Measurements from ENCODE around the gene SERPINE3.

Gene SERPINE3

GRCh38 chr13:51339354-51339753 is at the start of gene SERPINE3:
Gene SERPINE3 (plus strand): TSS chr13:51339691. CDS start chr13:51341092, 1,401 bp downstream.
- no peak for DNase-seq (ENCODE audit: low spot score)

GRCh38 chr13:51291341-51291740 is 48.1 kb upstream of the SERPINE3 start:
- no peak for DNase-seq (ENCODE audit: low spot score)

DNA sequence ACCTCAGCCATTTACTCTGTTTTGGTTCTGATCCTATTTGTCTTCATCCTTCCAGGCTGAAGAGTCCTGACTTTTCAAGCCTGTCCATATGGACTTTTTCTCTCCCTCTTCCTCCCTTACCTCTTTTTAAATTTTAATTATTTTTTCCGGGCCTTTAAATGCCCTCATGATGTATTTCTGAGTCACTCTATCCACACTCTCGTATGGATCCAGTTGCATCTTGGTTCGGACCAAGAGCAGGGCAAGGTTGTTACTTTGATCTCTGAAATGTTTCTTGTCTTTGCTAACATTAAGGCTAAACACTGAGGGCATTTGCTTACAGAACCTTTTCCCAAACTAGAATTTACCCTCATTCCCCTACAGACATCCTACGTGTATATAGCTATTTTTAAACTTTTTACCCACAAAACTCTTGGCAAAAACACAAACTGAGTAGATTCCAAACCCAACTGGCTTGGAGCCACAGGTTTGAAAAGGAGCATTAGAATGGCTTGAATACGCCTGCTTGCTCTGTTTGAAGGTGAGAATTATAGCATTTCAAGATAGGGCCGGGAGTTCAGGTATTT is 47.4 kb upstream of the SERPINE3 start:
- DNase-seq (ENCODE audit: low spot score) = no peak

DNA sequence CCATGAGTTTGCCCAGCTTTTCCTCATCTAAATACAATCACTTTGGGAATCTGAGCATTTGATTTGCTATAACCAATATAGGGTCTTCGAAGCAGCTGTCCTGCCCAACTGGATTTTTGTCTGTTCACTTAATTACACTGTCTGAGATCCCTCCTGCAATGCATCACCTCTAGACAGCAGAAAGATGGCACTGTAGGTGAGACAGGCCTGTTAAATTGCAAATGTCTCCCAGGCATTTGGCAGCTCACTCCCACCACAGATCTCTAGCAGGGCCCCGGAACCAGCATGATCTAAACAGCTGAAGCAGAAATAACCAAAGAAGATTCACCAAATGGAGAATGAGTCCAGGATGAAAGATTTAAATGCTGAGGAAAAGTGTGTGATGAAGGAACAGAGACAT is 41.9 kb upstream of the SERPINE3 start:
- DNase-seq (ENCODE audit: low spot score) = no peak

- DNase-seq (ENCODE audit: low spot score) = no peak
These were observed 40.7 kb upstream of the SERPINE3 start for GRCh38 chr13:51298812-51299211.

DNA sequence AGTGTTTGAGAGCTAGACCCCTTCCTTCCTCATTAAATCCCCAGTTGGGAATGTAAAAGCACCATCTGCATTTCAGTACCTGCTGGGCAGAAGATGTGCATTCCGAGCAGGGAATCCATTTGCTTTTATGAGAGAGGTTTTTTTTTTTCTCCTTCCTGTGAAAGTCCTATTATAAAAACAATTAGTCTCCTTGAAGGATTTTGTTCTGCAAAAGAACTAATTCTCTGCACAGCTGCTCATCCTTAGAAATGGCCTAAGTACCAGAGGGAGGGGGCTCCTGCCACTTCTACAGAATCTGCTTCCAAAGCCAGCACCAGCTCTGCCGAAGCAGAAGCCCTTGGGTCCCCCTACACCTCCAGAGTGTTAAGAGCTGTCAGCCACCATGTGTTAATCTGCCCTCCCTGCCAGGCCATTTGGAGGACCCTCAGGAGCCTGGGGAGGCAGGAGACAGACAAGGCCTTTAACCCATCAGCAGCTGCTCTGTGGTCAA is 36.4 kb upstream of the SERPINE3 start:
- no peak for DNase-seq (ENCODE audit: low spot score)

- no peak for DNase-seq (ENCODE audit: low spot score)
These were observed 35.6 kb upstream of the SERPINE3 start for GRCh38 chr13:51303882-51304281.

DNA sequence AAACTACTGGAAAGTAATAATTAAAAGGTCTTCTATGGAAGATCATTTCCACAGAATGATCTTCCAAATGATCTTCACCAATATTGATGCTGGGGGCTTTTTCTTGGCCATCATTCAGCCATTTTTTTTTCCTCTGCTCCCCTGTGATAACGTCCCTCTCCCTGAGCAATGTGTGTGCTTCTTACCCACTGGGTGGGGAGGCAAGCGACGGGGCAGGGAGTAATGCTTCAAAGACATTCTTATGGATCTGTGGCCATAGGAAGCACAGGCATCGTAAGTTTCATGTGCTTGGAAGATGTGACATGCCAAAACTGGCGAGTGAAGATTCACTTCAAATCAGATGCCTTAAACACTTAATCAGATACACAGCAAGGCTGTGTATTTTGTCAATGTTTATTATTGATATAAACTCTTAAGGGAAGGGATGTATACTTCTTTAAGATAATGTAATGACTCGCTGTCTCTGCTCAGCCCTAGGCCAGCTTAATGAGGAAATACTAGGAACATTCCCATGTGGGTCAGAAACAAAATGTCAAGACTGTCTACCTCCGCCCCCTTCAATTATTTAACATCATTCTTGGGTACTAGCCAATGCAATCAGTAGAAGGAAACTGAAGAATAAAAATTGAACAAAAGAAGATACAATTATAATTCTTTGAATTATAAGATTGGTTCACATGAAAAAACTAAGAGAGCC is 34.1 kb upstream of the SERPINE3 start:
- DNase-seq (ENCODE audit: low spot score) = no peak

DNA sequence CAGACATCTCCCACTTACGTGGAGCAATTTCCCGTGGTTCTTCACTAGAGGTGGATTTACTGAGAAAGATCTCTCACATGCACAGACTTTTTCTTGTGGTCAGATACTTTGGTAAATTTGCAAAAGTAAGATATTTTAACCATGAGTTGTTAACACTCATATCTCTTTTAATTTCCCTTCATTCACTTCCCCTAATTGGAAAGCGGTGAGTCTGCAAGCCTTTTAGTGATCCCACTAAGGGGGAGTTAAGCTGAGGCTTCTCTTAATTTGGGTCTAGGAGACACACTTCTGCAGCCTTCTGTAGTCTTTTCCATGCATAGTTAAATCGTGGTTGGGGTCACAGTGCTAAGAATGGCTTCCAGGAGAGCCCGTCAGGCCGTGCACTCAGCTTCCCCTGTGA is 30.7 kb upstream of the SERPINE3 start:
- no peak for DNase-seq (ENCODE audit: low spot score)

DNA sequence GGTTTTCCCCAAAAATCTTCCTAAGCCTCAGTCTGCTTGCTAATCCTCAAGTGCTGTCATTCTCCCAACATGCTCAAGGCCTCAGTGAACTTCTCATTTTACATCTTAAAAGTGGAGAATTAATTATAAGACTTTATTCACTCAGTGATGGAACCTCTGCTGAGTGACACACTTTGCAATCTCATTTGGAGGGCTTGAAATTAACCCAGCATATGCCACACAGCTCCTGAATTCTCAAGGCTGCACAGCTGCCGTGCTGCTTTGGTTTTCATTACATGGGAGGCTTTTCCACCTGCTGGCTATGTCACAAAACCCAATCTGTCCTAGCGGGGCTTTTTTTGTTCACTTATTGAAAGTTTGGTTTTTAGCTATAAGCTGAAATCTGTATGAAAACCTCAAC is 28.3 kb upstream of the SERPINE3 start:
- no peak for DNase-seq (ENCODE audit: low spot score)

GRCh38 chr13:51311957-51312520 is 27.5 kb upstream of the SERPINE3 start:
- peak; percentile 36 for DNase-seq (ENCODE audit: low spot score)

DNA sequence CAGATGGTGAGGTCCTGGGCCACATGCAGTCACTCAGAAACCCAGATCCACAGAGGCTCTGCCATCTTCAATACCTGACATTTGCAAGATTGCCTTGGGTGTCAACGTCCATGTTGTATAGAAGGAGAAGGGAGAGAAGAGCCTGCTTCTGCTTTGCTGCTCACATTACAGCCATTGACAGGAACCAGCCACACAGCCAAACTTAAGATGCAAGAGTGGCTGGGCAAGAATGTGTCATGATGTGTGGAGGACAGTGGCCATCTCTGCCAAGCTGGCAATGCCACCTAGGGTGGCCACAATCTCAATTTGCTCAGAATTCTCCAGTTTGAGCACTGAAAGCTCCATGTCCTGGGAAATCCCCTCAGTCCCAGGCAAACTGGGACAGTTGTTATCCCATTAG is 25.9 kb upstream of the SERPINE3 start:
- no peak for DNase-seq (ENCODE audit: low spot score)

- DNase-seq (ENCODE audit: low spot score) = no peak
These were observed 22.2 kb upstream of the SERPINE3 start for GRCh38 chr13:51317262-51317661.

- no peak for DNase-seq (ENCODE audit: low spot score)
These were observed 21.5 kb upstream of the SERPINE3 start for GRCh38 chr13:51318015-51318414.

DNA sequence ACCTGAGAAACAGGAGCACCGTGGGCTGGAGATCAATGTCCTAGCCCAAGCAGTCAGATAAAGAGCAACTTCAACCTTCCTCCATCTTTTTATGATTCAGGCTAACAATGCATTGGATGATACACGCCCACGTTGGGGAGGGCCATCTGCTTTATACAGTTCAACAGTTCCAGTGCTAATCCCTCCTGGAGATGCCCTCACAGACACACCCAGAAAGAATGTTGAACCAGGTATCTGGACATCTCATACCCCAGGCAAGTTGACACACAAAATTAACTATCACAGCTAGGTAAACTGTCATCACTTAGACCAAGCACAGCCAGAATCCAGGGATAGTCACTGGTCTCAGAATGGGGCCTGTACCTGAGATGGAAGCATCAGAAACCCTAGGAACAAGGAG is 20.6 kb upstream of the SERPINE3 start:
- DNase-seq (ENCODE audit: low spot score) = no peak

GRCh38 chr13:51321836-51322235 is 17.7 kb upstream of the SERPINE3 start:
- DNase-seq (ENCODE audit: low spot score) = peak; percentile 20

GRCh38 chr13:51322826-51323225 is 16.7 kb upstream of the SERPINE3 start:
- no peak for DNase-seq (ENCODE audit: low spot score)

GRCh38 chr13:51323824-51324511 is 15.5 kb upstream of the SERPINE3 start:
- no peak for DNase-seq (ENCODE audit: low spot score)

DNA sequence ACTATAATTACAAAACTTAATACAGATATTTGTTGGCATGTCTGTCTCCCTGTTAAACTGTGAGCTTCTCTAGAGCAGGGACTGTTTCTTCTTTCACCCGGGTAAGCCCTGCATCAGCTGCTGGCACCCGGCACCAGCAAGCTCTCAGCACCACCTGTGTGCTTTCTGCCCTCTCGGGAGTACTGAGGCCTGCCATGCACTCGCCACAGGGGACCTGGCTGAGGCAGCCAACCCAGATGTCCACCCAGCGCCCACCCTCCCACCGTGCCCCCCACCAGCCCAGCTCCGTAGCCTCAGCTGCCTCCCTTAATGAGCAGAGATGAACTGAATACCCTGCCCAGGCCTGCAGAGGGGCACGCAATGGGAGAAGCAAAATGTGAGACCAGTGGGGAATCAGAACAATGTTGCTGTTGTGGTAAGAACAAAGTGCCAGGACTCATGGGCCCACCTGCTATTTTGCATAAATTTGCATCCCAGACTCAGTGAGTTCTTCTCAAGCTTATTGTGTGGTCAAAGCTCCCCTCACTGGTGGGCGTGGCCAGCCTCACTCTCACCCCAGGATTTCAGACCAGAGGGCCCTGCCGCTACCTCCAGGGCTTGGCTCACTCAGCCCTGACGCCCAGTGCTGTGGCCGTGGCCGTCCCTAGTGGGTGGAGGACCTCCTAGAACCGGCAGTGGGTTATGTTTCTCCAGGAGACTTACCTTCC is 14.6 kb upstream of the SERPINE3 start:
- peak; percentile 73 for DNase-seq (ENCODE audit: low spot score)

GRCh38 chr13:51325837-51326236 is 13.7 kb upstream of the SERPINE3 start:
- no peak for DNase-seq (ENCODE audit: low spot score)

DNA sequence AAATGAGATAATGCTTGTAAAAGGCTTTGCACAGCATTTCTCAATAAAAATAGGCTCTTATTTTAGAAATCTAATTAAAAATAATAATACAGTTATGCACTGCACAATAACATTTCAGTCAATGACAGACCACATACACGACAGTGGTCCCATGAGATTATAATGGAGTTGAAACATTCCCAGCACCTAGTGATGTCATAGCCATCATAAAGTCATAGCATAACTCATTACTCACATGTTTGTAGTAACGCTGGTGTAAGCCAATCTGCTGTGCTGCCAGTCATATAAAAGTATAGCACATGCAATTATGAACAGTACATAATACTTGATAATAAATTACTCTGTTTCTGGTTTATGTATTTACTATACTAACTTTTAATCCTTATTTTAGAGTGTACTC is 12.7 kb upstream of the SERPINE3 start:
- DNase-seq (ENCODE audit: low spot score) = no peak

GRCh38 chr13:51327961-51328360 is 11.5 kb upstream of the SERPINE3 start:
- DNase-seq (ENCODE audit: low spot score) = no peak
